Uterus (tissue), 2 donors: Measurements from ENCODE around the gene PIAS1.

Experiments
- POLR2A ChIP-seq, 2 donors: fragments of 450-650 bp; IDR thresholded peaks; one replicate each; pipeline ENCODE4 v1.6.1; 2016; ENCODE audit warnings: antibody characterized with exemption in 2 of 2, mild to moderate bottlenecking in 1 of 2, moderate library complexity in 1 of 2
- TF ChIP-seq, protein P1 (sequence below), 4 experiments: fragments of 200-600 bp in 2 of 4; fragments of 450-650 bp in 2 of 4; sonication (generic) in 2 of 4; IDR thresholded peaks; one replicate each; pipeline ENCODE4 v1.5.1; 2016 to 2019; ENCODE audit warnings: antibody characterized with exemption in 4 of 4, mild to moderate bottlenecking in 2 of 4, moderate library complexity in 1 of 4

DNA sequence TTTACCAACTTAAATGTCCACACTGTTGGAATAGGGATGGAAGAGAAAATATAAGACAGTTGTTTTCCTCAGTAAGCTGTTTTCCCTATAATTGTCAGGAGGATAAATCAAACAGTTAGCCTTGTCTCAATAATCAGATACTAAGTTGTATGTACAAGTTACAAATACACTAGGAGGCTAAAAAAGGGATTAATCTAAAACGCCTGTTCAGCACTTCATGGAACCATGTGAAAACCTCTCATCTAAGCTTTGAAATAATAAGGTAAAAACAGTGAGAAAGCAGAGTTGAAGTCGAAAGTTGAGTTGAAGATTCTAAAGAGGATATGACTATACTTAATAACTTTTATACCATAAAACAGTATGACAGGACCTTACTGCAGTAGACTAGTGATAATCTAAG lies 89.0 kb downstream of the PIAS1 start:
- TF ChIP-seq, protein P1, sequence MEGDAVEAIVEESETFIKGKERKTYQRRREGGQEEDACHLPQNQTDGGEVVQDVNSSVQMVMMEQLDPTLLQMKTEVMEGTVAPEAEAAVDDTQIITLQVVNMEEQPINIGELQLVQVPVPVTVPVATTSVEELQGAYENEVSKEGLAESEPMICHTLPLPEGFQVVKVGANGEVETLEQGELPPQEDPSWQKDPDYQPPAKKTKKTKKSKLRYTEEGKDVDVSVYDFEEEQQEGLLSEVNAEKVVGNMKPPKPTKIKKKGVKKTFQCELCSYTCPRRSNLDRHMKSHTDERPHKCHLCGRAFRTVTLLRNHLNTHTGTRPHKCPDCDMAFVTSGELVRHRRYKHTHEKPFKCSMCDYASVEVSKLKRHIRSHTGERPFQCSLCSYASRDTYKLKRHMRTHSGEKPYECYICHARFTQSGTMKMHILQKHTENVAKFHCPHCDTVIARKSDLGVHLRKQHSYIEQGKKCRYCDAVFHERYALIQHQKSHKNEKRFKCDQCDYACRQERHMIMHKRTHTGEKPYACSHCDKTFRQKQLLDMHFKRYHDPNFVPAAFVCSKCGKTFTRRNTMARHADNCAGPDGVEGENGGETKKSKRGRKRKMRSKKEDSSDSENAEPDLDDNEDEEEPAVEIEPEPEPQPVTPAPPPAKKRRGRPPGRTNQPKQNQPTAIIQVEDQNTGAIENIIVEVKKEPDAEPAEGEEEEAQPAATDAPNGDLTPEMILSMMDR (IDR thresholded peaks at IDR 0.05), result no peak
- no peak for TF ChIP-seq POLR2A (IDR thresholded peaks at IDR 0.05)
